Measurements from ENCODE around the gene HESX1.

DNA sequence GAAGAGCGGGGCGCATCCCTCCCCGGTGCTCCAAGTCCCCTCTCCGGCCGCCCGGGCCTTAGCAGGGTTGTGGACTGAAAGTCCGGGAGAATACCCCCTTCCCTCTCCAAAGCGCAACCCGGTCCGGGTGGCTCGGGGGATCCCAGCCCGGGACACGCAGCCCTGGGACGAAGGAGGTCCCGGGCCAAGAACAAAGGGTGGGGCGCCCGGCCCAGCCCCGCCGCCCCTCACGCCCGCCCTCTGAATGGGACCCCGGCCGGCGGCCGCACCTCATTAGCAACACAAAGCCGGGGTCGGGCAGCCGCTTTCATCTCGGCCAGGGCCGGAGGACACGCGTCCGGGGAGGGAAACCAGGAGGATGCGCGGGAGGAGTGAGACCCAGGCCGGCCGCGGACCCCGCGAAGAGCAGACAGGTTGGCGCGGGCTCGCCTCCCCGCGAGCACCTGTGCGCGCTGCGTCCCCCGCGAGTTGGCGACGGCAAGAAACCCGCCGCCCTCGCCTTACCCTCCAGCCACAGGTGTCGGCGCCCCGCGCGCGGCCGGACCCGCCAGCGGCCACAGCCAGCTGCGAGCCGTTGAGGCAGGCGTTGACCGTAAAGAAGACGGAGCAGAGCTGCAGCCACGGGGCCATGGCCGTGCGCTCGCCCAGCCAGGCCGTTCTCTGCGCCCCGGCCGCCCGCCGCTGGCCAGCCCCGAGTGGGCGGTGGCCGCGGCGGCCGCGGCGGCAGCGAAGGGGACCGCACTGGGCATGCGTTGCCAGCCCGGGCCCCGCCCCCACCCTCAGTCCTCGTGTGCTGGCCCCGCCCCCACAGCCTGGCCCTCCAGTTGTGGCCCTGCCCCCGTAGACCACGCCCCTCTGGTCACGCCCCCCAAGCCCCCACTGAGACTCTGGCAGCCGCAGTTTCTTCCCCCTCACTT, 34.9 kb downstream of the HESX1 start, which contains the start of gene IL17RD:
- TF ChIP-seq, protein P1, sequence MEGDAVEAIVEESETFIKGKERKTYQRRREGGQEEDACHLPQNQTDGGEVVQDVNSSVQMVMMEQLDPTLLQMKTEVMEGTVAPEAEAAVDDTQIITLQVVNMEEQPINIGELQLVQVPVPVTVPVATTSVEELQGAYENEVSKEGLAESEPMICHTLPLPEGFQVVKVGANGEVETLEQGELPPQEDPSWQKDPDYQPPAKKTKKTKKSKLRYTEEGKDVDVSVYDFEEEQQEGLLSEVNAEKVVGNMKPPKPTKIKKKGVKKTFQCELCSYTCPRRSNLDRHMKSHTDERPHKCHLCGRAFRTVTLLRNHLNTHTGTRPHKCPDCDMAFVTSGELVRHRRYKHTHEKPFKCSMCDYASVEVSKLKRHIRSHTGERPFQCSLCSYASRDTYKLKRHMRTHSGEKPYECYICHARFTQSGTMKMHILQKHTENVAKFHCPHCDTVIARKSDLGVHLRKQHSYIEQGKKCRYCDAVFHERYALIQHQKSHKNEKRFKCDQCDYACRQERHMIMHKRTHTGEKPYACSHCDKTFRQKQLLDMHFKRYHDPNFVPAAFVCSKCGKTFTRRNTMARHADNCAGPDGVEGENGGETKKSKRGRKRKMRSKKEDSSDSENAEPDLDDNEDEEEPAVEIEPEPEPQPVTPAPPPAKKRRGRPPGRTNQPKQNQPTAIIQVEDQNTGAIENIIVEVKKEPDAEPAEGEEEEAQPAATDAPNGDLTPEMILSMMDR (IDR thresholded peaks at IDR 0.05; ENCODE audit: poor library complexity, severe bottlenecking), result no peak
- TF ChIP-seq EP300 (conservative IDR thresholded peaks at IDR 0.05; ENCODE audit: poor library complexity, severe bottlenecking) (no peak), POLR2AphosphoS5 (IDR thresholded peaks at IDR 0.05) (peak; percentile 68), RAD21 (conservative IDR thresholded peaks at IDR 0.05) (peak; percentile 20)
